ENCODE data around the gene SLC43A2. TPM values are rescaled to one million over a fixed set of nuclear protein-coding genes. Genes with fewer than 3 reads are reported as not detected.
A peak's percentile ranks its signal among the peaks of the same experiment; 100 is the strongest.
"Not testable (repeated sequence)": the region's sequence is repeated elsewhere in the genome, so short reads cannot be mapped to it uniquely, and the experiment has no call there.

SLC43A2 gene
- polyA plus RNA-seq, 1 donor (not counting 4 experiments of a cell fraction or from before 2014, with no cell fraction given): 12.7 TPM

DNA sequence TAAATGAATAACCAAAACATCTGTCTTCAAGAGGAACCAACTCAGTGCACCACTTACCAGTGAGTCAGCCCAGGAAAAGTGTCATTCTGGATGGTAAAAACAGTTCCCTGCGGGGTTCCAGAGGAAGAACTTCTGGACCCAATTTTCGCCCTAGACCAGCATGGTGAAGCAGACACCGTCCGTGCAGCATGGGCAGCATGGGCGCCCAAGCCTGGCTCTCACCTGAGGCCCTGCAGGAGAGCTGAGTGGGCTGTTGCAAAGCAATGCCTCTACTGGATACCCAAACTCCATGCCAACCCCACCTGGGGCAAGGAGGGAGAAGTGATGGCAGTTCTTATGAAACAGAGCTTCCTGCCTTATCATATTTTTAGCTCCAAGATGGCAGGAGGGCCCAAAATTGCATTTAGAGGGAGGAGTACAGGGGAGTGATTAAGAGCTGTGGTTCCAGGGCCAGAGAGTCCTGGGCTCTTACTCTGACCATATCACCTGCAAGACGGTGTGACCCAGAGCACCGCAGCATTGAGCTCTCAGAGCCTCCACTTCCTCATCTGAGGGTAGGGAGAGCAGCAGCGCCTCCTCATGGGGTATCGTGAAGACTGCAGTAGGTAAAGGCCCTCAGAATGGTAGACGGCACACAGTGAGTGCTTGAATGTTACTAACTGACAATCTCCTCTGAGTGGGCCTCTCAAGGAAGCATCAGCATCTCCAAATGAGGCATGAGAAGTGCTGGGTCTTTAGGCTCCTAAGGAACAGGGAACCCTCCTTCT, 95.6 kb downstream of the SLC43A2 start:
- dilution Hi-C loops (cut with MboI; ENCODE audit: extremely low pct_ligation_motif_present, low sequenced_read_pairs): no loop called here
- no peak for DNase-seq (ENCODE audit: low read depth, low spot score)

GRCh38 chr17:1529863-1530262, 98.8 kb downstream of the SLC43A2 start:
- Histone ChIP-seq H3K4me3 (ENCODE audit: control insufficient read depth in 2 of 3, extremely low read depth in 1 of 3, insufficient read depth in 2 of 3, low read depth in 1 of 3, low read length in 3 of 3) (no peak overlapping the region), H3K36me3 (ENCODE audit: control insufficient read depth in 2 of 2, extremely low read depth in 1 of 2, insufficient read depth in 2 of 2, low read length in 2 of 2) (peaks cover 35 to 48% of the 10 kb centered on the region in 2 experiments), H3K79me2 (ENCODE audit: control insufficient read depth, insufficient read depth, low read length) (no peaks in the 10 kb centered on the region), H4K20me1 (ENCODE audit: control insufficient read depth, extremely low read depth, insufficient read depth, low read length) (peaks cover 2% of the 10 kb centered on the region), H3K27ac (ENCODE audit: control insufficient read depth, insufficient read depth, low read length) (peak overlapping the region; percentile 49), H3K9ac (ENCODE audit: control insufficient read depth, extremely low read depth, insufficient read depth, low read length) (no peak overlapping the region), H3K4me1 (ENCODE audit: control insufficient read depth, extremely low read depth, insufficient read depth, low read length) (peaks cover 6% of the 10 kb centered on the region), H3K4me2 (ENCODE audit: control insufficient read depth, extremely low read depth, insufficient read depth, low read depth, low read length) (no peak overlapping the region), H2AFZ (ENCODE audit: control insufficient read depth, low read length) (no peak overlapping the region), H3K9me1 (ENCODE audit: control insufficient read depth, extremely low read depth, insufficient read depth, low read length) (no peaks in the 10 kb centered on the region), H3K27me3 (ENCODE audit: control insufficient read depth, extremely low read depth, insufficient read depth, low read length) (no peaks in the 10 kb centered on the region), H3K9me3 (ENCODE audit: control insufficient read depth, low read depth, low read length) (no peaks in the 10 kb centered on the region)
- DNase-seq (ENCODE audit: low read depth, low spot score) (no peak), FAIRE-seq (no peak)
- dilution Hi-C loops (cut with MboI; ENCODE audit: extremely low pct_ligation_motif_present, low sequenced_read_pairs): no loop called here
- TF ChIP-seq EZH2 (IDR thresholded peaks at IDR 0.05; ENCODE audit: low read length): no peak
- TF ChIP-seq, protein P1, sequence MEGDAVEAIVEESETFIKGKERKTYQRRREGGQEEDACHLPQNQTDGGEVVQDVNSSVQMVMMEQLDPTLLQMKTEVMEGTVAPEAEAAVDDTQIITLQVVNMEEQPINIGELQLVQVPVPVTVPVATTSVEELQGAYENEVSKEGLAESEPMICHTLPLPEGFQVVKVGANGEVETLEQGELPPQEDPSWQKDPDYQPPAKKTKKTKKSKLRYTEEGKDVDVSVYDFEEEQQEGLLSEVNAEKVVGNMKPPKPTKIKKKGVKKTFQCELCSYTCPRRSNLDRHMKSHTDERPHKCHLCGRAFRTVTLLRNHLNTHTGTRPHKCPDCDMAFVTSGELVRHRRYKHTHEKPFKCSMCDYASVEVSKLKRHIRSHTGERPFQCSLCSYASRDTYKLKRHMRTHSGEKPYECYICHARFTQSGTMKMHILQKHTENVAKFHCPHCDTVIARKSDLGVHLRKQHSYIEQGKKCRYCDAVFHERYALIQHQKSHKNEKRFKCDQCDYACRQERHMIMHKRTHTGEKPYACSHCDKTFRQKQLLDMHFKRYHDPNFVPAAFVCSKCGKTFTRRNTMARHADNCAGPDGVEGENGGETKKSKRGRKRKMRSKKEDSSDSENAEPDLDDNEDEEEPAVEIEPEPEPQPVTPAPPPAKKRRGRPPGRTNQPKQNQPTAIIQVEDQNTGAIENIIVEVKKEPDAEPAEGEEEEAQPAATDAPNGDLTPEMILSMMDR (optimal IDR thresholded peaks at IDR 0.05 in 1 of 3, IDR thresholded peaks at IDR 0.05 in 1 of 3, conservative IDR thresholded peaks at IDR 0.05 in 1 of 3; ENCODE audit: extremely low read depth in 1 of 3, insufficient read depth in 2 of 3, low read length in 3 of 3): no peak

More for the DNA sequence above, 95.6 kb downstream of the SLC43A2 start:
- Histone ChIP-seq H3K79me2 (ENCODE audit: control insufficient read depth, insufficient read depth, low read length) (no peaks in the 10 kb centered on the region), H3K27ac (ENCODE audit: control insufficient read depth, insufficient read depth, low read length) (no peak overlapping the region), H2AFZ (ENCODE audit: control insufficient read depth, low read length) (no peak overlapping the region), H3K9ac (ENCODE audit: control insufficient read depth, extremely low read depth, insufficient read depth, low read length) (no peak overlapping the region), H3K4me3 (ENCODE audit: control insufficient read depth in 2 of 3, extremely low read depth in 1 of 3, insufficient read depth in 2 of 3, low read depth in 1 of 3, low read length in 3 of 3) (no peak overlapping the region), H3K4me2 (ENCODE audit: control insufficient read depth, extremely low read depth, insufficient read depth, low read depth, low read length) (no peak overlapping the region), H4K20me1 (ENCODE audit: control insufficient read depth, extremely low read depth, insufficient read depth, low read length) (peaks cover 2% of the 10 kb centered on the region), H3K9me1 (ENCODE audit: control insufficient read depth, extremely low read depth, insufficient read depth, low read length) (no peaks in the 10 kb centered on the region), H3K36me3 (ENCODE audit: control insufficient read depth in 2 of 2, extremely low read depth in 1 of 2, insufficient read depth in 2 of 2, low read length in 2 of 2) (peaks cover 43 to 48% of the 10 kb centered on the region in 2 experiments), H3K4me1 (ENCODE audit: control insufficient read depth, extremely low read depth, insufficient read depth, low read length) (peaks cover 6% of the 10 kb centered on the region), H3K27me3 (ENCODE audit: control insufficient read depth, extremely low read depth, insufficient read depth, low read length) (no peaks in the 10 kb centered on the region), H3K9me3 (ENCODE audit: control insufficient read depth, low read depth, low read length) (no peaks in the 10 kb centered on the region)
- no peak for TF ChIP-seq EZH2 (IDR thresholded peaks at IDR 0.05; ENCODE audit: low read length)
- TF ChIP-seq, protein P1 (optimal IDR thresholded peaks at IDR 0.05 in 1 of 3, IDR thresholded peaks at IDR 0.05 in 1 of 3, conservative IDR thresholded peaks at IDR 0.05 in 1 of 3; ENCODE audit: extremely low read depth in 1 of 3, insufficient read depth in 2 of 3, low read length in 3 of 3): peak in 2 of 3 experiments; percentile 27 to 43
- FAIRE-seq: no peak

DNA sequence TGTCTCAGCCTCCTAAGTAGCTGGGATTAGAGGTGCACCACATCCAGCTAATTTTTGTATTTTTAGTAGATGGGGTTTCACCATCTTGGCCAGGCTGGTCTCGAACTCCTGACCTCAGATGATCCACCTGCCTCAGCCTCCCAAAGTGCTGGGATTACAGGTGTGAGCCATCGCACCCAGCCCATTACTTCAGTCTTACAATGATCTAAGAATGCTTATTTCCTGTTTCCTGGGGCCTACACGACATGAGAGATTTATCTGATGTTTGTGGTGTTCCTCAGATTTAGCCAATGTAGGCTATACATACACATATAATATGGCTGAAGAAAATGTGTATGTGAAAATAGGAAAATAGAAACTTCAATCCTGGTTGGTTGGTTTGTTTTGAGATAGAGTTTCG, 101.8 kb downstream of the SLC43A2 start:
- H3K27ac ChIP-seq (ENCODE audit: control insufficient read depth, insufficient read depth, low read length); dilution Hi-C loops (cut with MboI; ENCODE audit: extremely low pct_ligation_motif_present, low sequenced_read_pairs); H3K4me3 ChIP-seq (ENCODE audit: control insufficient read depth in 2 of 3, extremely low read depth in 1 of 3, insufficient read depth in 2 of 3, low read depth in 1 of 3, low read length in 3 of 3); H2AFZ ChIP-seq (ENCODE audit: control insufficient read depth, low read length); H3K79me2 ChIP-seq (ENCODE audit: control insufficient read depth, insufficient read depth, low read length); DNase-seq (ENCODE audit: low read depth, low spot score); H3K9me3 ChIP-seq (ENCODE audit: control insufficient read depth, low read depth, low read length); H4K20me1 ChIP-seq (ENCODE audit: control insufficient read depth, extremely low read depth, insufficient read depth, low read length); H3K4me2 ChIP-seq (ENCODE audit: control insufficient read depth, extremely low read depth, insufficient read depth, low read depth, low read length); H3K9ac ChIP-seq (ENCODE audit: control insufficient read depth, extremely low read depth, insufficient read depth, low read length); H3K9me1 ChIP-seq (ENCODE audit: control insufficient read depth, extremely low read depth, insufficient read depth, low read length); FAIRE-seq; H3K4me1 ChIP-seq (ENCODE audit: control insufficient read depth, extremely low read depth, insufficient read depth, low read length); H3K27me3 ChIP-seq (ENCODE audit: control insufficient read depth, extremely low read depth, insufficient read depth, low read length): not testable (repeated sequence)
- peaks cover 17 to 28% of the 10 kb centered on the region in 2 experiments for H3K36me3 ChIP-seq (ENCODE audit: control insufficient read depth in 2 of 2, extremely low read depth in 1 of 2, insufficient read depth in 2 of 2, low read length in 2 of 2)
